Measurements from ENCODE around the gene ILF3. TPM values are rescaled to one million over a fixed set of nuclear protein-coding genes. Genes with fewer than 3 reads are reported as not detected.

ILF3 gene
- total RNA-seq, 1 experiment from 2014 or later: 297 TPM

GRCh38 chr19:10625003-10625761, 29.0 kb upstream of the ILF3 start, which contains the start of gene SLC44A2:
Gene SLC44A2 (plus strand): TSS chr19:10625553. CDS start chr19:10625634, 81 bp downstream.
- Mint-ChIP-seq H3K36me3 (ENCODE audit: insufficient read depth, unreplicated experiment) (no peaks in the 10 kb centered on the region), H3K4me1 (ENCODE audit: insufficient read depth, unreplicated experiment) (peaks cover 4% of the 10 kb centered on the region), H3K4me3 (ENCODE audit: unreplicated experiment) (peak within 1 kb of the TSS; percentile 69), H3K27me3 (ENCODE audit: insufficient read depth, unreplicated experiment) (no peaks in the 10 kb centered on the region), H3K27ac (ENCODE audit: low read depth, unreplicated experiment) (peak within 1 kb of the TSS; percentile 31), H3K9me3 (ENCODE audit: unreplicated experiment) (no peaks in the 10 kb centered on the region)
- ChIA-PET CTCF (interaction anchor here (0.6 to 1.9 kb wide), 3 partner anchors 22 to 299 kb away, joined by 3 to 4 read pairs (median 4); no protein-coding TSS in a partner anchor), POLR2A (interaction anchor here (0.6 to 1.2 kb wide), 3 partner anchors 19 to 27 kb away, joined by 3 to 5 read pairs (median 3); no protein-coding TSS in a partner anchor)
- no TSS peak for BruUV-seq (replicated peaks)
- peak; percentile 56 for DNase-seq (ENCODE audit: unreplicated experiment)
- intact Hi-C loops (cut with micrococcal nuclease): no loop called here
- TF ChIP-seq CTCF (IDR thresholded peaks at IDR 0.05; ENCODE audit: unreplicated experiment): no peak

- no peaks in the 10 kb centered on the region for H3K9me3 Mint-ChIP-seq (ENCODE audit: unreplicated experiment)
- H3K27ac Mint-ChIP-seq (ENCODE audit: low read depth, unreplicated experiment): no peak overlapping the region
- ChIA-PET CTCF (interaction anchor here (0.6 to 1.6 kb wide), 2 partner anchors 19 to 300 kb away, joined by 3 to 6 read pairs; no protein-coding TSS in a partner anchor), POLR2A (interaction anchor here (0.7 to 1.2 kb wide), 2 partner anchors 22 to 113 kb away, joined by 3 to 5 read pairs; no protein-coding TSS in a partner anchor)
- BruUV-seq (replicated peaks): no TSS peak
- TF ChIP-seq CTCF (IDR thresholded peaks at IDR 0.05; ENCODE audit: unreplicated experiment): no peak
- intact Hi-C loops (cut with micrococcal nuclease): no loop called here
- no peak for DNase-seq (ENCODE audit: unreplicated experiment)
- peaks cover 4% of the 10 kb centered on the region for H3K4me1 Mint-ChIP-seq (ENCODE audit: insufficient read depth, unreplicated experiment)
- H3K27me3 Mint-ChIP-seq (ENCODE audit: insufficient read depth, unreplicated experiment): no peaks in the 10 kb centered on the region
- H3K36me3 Mint-ChIP-seq (ENCODE audit: insufficient read depth, unreplicated experiment): no peaks in the 10 kb centered on the region
- H3K4me3 Mint-ChIP-seq (ENCODE audit: unreplicated experiment): peak overlapping the region; percentile 69
Measured at GRCh38 chr19:10625762-10626138, 28.4 kb upstream of the ILF3 start.

GRCh38 chr19:10631874-10632273, 22.3 kb upstream of the ILF3 start:
- BruUV-seq (replicated peaks): no TSS peak
- intact Hi-C loops (cut with micrococcal nuclease): no loop called here
- Mint-ChIP-seq H3K36me3 (ENCODE audit: insufficient read depth, unreplicated experiment) (no peaks in the 10 kb centered on the region), H3K4me1 (ENCODE audit: insufficient read depth, unreplicated experiment) (no peaks in the 10 kb centered on the region), H3K9me3 (ENCODE audit: unreplicated experiment) (no peaks in the 10 kb centered on the region), H3K27ac (ENCODE audit: low read depth, unreplicated experiment) (no peak overlapping the region), H3K4me3 (ENCODE audit: unreplicated experiment) (no peak overlapping the region), H3K27me3 (ENCODE audit: insufficient read depth, unreplicated experiment) (no peaks in the 10 kb centered on the region)
- no peak for DNase-seq (ENCODE audit: unreplicated experiment)
- no peak for TF ChIP-seq CTCF (IDR thresholded peaks at IDR 0.05; ENCODE audit: unreplicated experiment)
- POLR2A ChIA-PET: no interaction called here
- CTCF ChIA-PET: no interaction called here

- ChIA-PET POLR2A (no interaction called here), CTCF (interaction anchor here (0.8 kb wide), 2 partner anchors 10 to 47 kb away, joined by 3 read pairs; no protein-coding TSS in a partner anchor)
- H3K27me3 Mint-ChIP-seq (ENCODE audit: insufficient read depth, unreplicated experiment): no peaks in the 10 kb centered on the region
- H3K4me1 Mint-ChIP-seq (ENCODE audit: insufficient read depth, unreplicated experiment): no peaks in the 10 kb centered on the region
- no peak overlapping the region for H3K27ac Mint-ChIP-seq (ENCODE audit: low read depth, unreplicated experiment)
- H3K4me3 Mint-ChIP-seq (ENCODE audit: unreplicated experiment): no peak overlapping the region
- no peaks in the 10 kb centered on the region for H3K9me3 Mint-ChIP-seq (ENCODE audit: unreplicated experiment)
- no TSS peak for BruUV-seq (replicated peaks)
- no peak for TF ChIP-seq CTCF (IDR thresholded peaks at IDR 0.05; ENCODE audit: unreplicated experiment)
- intact Hi-C loops (cut with micrococcal nuclease): no loop called here
- peaks cover 4% of the 10 kb centered on the region for H3K36me3 Mint-ChIP-seq (ENCODE audit: insufficient read depth, unreplicated experiment)
- no peak for DNase-seq (ENCODE audit: unreplicated experiment)
Measured at GRCh38 chr19:10634430-10634829, 19.7 kb upstream of the ILF3 start.

Measured in MCF 10A (cell line).